SK-N-MC (cell line): Measurements from ENCODE around the gene ZNF514.

Experiments
- EZH2 ChIP-seq: fragments of 200-600 bp; sonication (generic); IDR thresholded peaks from one replicate; pipeline ENCODE4 v1.6.1; 2017; ENCODE audit warnings: antibody characterized with exemption
- POLR2AphosphoS5 ChIP-seq: IDR thresholded peaks from 2 replicates; pipeline ENCODE4 v1.6.1; 2012; ENCODE audit warnings: mild to moderate bottlenecking, low read depth, low read length, borderline replicate concordance

DNA sequence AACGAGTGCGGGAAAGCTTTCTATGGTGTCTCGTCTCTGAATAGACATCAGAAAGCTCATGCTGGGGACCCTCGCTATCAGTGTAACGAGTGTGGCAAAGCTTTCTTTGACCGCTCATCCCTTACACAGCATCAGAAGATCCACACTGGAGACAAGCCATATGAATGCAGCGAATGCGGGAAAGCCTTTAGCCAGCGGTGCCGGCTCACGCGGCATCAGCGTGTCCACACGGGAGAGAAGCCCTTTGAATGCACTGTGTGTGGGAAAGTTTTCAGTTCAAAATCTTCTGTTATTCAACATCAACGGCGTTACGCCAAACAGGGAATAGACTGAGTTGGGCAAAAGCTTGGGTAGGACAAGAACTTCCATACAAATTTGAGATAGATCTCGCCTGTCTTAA lies 22.1 kb upstream of the ZNF514 start:
- TF ChIP-seq EZH2: no peak
- no peak for TF ChIP-seq POLR2AphosphoS5
